GM18508 (cell line): ENCODE results near the gene KCNH3.
"Not testable (repeated sequence)": the region's sequence is repeated elsewhere in the genome, so short reads cannot be mapped to it uniquely, and the experiment has no call there.

Source experiments
- ATAC-seq: cut with Tn5 transposase; IDR thresholded peaks from one replicate; pipeline ENCODE4 v1.9.1; 2021; ENCODE audit warnings: moderate number of reproducible peaks; ENCODE audit not compliant: insufficient read depth, unreplicated experiment

The KCNH3 gene

DNA sequence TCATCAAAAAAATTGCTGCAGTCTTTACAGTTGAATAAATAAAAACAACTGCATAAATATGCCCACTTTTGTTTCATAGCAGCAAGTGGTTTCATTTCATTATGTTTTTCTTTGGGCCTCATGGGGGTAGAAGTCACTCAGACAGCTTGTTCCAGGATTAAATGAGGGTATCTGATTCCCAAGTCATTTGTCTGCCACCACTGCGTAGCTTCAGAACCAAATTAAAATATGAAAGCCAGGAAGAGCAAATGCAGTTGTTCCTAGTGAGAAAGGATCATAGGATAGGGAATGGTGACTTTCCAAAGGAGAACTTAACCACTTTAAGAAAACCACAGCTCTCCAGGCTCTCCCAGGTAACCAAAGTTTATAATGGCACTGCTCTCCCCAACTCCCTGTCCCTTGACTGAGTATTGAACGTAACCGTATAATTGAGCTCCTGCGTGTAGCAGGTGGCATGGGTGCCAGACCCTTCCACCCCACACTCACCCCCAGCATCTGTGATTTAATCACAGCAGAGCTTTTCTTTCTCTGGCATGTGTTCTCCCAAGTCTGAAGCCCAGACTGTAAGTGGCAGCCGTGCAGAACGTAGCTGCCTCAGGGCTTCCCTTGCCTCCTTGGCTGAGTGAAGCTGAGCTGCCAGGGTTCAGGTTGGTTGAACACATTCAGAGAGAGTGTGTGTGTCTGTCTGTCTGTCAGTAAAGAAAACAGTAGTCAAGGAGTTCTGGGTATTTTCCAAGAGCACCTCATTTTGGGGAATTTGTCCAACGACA lies 11.3 kb upstream of the KCNH3 start:
- ATAC-seq, result no peak

DNA sequence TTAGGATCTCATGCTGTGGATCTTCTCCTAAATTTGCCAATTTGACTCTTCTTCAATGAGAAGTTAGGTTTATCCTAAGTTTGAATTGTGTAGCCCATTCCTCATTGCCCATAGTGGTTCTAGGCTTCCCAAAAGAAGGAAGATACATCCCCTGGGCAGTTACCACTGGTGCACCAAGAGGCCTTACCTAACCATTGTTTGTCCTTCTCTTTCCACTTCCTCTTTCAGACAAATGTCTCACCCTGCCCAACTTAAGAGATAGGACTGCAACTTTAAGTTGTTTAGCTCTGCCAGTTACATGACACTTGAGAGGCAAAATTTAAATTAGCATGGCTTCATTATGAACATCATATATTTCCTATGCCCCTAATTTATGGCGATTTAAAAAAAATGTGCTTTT lies 9.4 kb upstream of the KCNH3 start:
- no peak for ATAC-seq

DNA sequence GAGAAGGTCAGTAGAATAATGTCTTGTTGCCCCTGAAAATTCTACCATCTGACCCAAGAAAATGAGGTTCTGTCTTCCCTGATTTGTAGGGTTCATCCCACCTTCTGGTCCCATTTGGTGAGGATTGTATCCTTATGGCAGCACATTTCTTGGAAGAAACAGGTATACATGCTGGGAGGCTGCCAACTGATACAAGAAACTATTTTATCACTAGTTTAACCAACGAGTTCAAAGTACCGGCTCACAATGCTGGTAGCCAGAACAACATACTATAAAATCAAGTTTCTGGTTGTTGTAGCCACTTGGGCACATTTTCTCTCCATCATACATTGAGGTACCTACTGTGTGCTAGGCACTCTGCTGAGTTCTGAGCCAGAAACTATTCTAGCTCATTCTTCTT lies 7.1 kb upstream of the KCNH3 start:
- no peak for ATAC-seq

DNA sequence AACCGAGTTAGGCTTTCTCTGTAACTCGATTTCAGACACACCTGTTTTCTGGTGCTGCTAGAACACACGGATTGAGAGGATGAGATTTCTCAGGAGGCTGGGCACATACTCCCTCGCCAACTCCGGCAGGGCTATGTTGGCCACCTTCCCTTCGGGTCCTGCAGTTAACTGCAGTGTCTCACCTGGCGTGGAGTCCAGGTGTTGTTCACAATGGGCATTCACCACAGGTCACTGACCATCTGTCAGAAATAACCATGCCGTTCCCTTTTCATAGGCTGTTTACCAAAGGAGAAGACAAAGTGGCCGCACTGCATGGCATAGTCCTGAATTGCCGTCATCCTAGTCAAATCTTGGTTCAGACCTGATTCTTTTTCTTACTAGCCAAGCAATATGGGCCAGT lies 5.5 kb upstream of the KCNH3 start:
- no peak for ATAC-seq

DNA sequence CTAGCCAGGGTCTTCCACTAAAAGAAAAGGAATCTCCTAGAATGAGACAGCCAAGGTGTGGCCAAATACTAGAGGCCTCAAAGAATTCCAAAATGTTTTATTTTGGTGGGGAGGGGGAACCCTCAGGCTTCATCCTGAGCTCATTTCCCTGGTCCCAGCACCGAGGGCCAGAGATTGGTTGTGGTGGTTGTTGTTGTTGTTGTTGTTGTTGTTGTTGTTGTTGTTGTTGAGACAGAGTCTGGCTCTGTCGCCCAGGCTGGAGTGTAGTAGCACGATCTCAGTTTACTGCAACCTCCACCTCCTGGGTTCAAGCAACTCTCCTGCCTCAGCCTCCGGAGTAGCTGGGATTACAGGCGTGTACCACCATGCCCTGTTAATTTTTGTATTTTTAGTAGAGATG lies 4.7 kb upstream of the KCNH3 start:
- not testable (repeated sequence) for ATAC-seq

DNA sequence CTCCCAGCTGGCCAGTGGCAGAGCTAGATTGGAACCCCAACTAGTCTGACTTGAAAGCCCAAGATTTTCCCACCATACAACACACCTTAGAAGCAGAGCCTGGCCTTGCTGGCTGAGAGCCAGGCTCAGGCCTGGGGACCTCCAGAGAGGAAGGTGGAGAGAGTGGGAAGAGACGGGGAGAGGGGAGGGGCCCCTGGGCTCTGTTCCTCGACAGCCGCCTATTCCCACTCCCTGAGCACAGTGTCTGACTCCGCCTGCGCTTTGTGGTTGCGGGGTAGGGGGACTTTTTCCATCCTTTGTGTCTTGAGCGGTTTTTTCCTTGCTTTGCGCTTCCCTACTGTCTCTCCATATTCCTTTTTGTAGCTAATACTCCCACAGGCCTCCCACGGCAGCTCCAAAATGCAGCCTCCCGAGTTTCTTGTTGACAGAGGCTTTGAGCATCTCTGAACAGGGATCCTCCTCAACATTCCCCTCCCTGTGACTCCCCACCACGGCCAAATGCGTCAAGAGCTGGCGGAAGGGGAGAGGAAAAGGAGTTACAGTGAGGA lies 4.0 kb upstream of the KCNH3 start:
- no peak for ATAC-seq

DNA sequence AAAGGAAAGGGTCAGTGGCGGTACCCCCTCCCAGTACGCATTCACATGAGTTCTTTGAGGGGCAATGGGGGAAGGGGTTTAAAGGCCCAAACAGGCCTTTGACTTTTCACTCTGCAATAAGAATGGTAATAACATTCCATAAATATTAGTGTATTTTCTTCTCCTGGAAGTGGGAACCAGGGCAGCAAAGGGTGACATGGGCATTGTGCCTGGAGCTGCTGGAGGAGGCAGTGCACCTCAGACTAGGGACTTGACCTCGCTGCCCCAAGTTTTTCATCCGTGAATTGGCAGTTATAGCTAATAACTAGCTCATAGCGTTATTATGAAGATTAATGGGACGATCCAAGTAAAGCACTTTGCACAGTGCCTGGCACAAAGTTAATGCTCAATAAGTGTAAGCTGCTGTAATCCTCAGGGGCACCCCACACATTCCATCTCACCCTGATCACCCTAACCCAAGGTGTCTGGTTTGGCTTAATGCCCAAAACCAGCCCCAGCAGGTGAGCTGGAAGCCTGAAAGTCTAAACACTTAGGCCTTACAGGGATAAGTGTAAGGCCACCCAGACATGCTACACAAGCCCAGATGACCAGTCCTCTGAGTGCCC lies 2.8 kb upstream of the KCNH3 start:
- ATAC-seq, result no peak

DNA sequence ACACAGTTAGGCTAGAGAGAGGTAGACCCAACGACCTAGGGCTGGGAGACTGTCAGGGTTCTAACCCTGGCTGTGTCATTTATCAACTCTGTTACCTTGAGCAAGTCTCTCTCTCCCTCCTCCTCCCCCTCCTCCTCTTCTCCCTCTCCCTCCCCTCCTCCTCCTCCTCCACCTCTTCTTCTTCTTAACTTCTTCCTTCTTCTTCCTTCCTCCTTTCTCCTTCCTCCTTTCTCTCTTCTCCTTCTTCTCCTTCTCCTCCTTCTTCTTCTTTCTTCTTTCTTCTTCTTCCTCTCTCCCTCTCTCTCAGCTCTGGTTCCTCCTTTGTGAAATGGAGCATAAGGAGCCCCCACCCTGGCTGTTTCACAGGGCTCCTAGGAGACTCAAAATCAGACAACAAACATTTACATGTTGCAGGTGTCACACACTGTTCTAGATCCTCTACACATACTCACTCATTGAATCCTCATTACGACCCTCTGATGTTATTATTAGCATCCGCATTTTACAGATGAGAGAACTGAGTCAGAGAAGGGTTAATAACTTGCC lies 2.2 kb upstream of the KCNH3 start:
- no peak for ATAC-seq

DNA sequence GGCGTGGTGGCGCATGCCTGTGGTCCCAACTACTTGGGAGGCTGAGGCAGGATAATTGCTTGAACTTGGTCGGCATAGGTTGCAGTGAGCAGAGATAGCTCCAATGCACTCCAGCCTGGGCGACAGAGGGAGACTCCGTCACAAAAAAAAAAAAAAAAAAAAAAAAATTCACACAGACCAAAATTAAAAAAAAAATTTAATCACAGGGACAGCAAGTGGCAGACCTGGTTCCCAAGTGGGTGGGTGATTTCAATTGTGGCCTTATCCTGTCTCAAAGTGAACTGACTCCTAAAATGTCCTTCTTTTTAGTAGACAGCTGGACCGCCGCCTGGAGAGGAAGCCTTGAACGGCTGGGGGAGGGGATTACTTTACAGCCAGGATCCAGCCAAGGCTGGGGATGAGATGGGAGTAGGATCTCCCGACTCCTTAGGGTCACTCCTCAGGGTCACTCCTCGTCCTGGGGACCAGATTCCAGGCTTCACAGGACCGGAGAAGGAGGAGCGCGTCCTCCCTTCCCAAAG lies 1.5 kb upstream of the KCNH3 start:
- ATAC-seq, result no peak

DNA sequence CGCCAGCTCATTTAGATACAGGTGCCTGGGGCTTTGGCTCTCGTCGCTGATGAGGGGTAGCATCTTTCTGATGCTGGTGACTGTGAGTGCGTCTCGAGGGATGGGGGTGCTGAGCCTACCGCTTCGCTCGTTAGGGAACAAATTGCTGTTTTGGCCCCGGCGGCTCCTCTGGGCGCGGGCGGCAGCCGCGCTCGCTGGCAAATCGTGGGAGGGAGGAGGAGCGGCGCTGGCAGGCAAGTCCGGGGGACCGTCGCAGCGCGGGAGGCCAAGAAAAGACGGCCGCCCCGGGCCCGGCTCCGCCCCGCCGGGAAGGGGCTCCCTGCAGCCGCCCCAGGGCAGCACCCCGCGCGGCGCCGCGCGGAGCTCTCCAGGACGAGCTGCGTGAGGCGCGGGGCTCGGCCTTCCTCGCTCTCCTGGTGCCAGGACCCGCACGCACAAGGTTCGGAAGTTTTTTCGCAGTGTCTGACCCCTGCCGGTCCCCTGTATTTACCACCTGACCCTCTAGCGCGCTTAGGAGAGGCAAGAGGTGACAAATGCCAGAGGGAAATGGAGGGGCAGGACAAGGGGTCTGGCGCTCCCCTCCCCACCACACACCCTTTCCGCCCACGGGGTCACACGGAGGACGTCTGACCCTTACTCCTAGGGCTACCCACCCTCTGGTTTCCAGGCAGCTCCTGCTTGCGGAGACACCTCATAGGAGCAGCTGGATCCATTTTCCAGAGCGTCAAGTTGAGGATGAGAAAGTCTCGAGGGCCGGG lies 899 bp upstream of the KCNH3 start:
- ATAC-seq, result no peak

DNA sequence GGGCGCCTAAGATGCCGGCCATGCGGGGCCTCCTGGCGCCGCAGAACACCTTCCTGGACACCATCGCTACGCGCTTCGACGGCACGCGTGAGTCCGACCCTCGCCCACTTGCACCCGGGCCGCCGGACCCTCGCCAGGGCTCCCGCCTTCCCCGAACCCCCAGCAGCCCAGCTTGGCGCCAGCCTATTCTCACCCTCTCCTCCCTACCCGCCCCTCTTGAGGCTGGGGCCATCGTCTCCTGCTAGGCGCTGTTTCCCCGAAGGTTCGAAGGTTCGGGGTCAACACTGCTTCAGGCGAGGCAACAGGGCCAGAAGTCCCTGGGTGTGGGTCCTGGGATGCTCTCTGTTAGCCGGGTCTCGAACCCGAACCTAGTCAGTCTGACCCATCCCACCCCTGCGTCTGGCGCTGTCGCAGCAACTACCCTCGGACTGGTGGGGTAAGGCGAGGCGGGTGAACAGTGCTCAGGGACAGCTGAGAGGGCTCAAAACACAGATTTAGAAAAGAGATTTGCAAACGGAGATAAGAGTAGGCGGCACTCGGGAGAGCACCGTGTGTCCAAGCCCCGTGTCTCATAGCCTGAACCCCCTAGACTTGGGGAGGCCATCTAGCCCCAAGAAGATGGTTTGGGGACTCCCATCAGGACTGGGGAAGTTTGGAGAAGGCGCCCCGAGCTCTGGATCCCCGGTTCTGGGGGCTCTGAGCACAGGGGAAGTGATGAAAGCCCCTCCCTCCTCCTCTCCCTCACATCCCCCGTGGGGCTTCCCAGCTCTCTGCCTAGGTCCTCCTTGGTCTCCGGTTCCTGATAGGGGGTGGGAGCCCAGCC lies 787 bp downstream of the KCNH3 start:
- no peak for ATAC-seq

DNA sequence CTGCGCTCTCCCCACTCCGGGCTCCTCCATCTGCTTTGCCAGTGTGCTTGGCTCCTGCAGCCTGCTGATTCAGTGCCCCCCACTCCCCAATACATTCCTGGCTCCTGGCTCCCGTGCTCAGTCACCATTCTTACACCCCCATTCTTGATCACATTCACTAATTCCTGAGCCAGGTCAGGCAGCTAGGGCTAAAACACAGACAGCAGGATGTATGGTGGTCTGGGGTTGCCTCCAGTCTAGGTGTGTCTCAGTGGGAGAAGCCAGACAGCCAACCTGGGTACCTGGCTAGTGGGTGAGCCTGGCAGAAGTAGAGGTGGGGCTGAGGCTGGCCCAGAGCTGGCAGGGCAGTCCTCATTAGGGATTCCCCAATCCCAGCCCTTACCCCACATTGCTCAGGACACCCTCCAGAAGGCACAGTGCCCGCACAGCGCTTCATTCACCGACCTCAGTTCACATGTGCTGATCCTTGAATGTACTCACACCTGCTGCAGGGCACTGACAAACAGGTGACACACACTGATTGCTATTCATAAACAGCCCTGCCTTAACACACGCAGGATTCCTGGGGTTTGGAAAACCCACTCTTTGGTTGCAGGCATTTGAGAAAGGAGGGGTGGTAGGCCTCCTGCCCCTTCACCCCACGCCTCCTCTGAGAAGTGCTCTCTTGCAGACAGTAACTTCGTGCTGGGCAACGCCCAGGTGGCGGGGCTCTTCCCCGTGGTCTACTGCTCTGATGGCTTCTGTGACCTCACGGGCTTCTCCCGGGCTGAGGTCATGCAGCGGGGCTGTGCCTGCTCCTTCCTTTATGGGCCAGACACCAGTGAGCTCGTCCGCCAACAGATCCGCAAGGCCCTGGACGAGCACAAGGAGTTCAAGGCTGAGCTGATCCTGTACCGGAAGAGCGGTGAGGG lies 1.7 kb downstream of the KCNH3 start:
- no peak for ATAC-seq

DNA sequence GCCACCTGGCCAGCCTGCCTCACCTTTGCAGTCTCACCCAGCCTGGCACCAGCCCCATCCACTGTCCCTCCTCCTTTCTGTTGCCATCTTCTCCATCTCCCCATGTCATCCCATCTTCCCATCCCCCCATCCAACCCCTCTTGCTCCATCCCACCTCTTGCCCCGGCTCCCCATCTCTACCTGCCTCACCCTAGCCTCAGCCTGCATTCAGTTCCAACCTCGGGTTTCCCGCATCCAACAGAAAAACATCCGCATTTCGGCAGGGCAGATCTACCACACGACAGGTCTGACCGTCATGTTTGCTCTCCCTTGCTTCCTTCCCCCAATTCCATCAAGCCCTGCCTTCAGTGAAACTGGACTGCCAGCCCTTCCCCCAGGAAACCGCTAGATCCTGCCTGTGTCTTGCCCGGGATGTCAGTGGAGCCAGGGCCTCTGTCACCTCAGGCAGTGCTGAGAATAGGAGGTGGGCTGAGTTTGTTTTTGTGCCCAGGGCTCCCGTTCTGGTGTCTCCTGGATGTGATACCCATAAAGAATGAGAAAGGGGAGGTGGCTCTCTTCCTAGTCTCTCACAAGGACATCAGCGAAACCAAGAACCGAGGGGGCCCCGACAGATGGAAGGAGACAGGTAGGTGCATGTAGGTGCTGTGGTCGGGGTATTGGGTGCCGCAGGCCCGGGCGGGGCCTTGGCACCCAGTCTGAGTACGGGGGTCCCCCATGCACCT lies 2.5 kb downstream of the KCNH3 start:
- ATAC-seq, result no peak

DNA sequence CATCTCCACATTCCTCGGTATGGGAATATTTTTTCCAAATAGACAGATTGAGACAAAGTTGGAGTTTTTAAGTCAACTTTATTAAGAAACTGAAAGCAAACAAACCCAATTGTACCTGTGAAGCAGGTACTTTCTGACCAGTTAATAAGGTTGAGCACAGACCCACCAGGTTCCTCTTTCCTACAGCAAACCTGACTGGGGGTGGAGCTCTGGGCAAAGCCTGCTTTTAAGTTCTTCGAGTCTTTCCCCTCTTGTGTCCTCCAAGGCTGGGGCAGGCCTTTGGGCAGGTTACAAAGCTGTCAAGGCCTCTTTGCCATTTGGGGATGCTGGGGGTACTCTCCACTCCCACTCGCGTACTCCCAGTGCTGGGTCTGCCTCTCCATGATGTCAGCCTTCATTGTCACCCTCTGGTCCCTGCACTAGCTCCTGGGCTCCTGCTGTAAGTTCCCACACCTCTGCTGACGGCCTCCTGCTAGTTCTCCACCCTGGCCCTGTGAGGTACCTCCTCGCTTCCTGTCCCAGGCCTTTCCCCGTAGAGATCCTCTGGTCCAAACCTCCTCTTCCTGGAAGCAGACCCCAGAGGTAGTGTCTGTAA lies 3.2 kb downstream of the KCNH3 start:
- ATAC-seq, result no peak

DNA sequence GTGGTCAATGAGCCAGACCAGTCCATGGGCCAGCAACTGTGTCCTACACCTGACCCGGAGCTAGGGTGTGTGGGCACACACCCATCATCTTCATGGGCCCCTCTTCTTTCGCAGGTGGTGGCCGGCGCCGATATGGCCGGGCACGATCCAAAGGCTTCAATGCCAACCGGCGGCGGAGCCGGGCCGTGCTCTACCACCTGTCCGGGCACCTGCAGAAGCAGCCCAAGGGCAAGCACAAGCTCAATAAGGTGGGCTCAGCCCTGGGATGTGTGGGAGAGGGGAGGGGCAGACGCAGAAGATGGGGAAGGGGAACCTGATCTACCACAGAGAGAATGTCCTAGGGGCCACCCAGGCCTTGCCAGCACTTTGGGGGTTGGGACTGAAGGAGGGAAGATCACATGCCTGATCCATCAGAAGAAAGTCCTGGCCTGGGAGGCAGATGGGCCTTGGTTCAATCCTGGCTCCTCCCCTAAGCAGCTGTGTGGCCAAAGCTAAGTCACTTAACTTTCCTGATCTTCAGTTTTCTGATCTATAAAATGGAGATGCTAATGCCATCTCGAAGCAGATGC lies 3.8 kb downstream of the KCNH3 start:
- ATAC-seq, result no peak

DNA sequence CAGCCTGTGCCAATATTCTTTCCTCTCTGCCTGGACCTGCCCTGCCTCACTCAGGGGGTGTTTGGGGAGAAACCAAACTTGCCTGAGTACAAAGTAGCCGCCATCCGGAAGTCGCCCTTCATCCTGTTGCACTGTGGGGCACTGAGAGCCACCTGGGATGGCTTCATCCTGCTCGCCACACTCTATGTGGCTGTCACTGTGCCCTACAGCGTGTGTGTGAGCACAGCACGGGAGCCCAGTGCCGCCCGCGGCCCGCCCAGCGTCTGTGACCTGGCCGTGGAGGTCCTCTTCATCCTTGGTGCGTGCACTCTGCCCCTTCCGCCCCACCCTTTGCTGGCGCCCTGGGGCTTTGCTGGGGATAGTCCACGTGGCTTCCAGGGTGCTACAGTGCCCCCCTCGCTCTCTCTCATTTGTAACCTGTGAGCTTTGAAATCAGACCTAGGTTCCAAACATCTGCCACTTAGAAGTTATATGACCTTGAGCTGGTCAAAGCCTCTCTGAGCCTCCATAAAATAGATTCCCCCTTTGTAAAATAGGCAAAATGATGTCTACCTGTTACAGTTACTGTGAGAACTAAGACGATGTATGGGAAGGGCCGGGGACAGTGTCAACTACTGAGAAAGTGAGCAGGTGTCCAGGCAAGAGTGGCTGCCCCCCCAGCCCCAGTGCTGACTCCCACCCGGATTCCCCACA lies 4.5 kb downstream of the KCNH3 start:
- ATAC-seq, result no peak
